Caco-2 (cell line): ENCODE data around the gene KCNT2. TPM values are rescaled to one million over a fixed set of nuclear protein-coding genes. Genes with fewer than 3 reads are reported as not detected.

Experiments
- BruUV-seq: library from RNA; stranded (reverse); fragments of 400-500 nt; replicated peaks from 2 replicates; lab custom pipeline; 2021; lab: Mats Ljungman, UMichigan
- CTCF ChIA-PET: fragments of 300-600 bp; sonication (Branson Sonifier 250); formaldehyde crosslinking; loops from one replicate; lab custom pipeline; 2022; ENCODE audit warnings: antibody characterized with exemption; lab: Charles Lee
- POLR2A ChIA-PET: fragments of 300-600 bp; sonication (Branson Sonifier 250); formaldehyde crosslinking; loops from one replicate; lab custom pipeline; 2022; ENCODE audit warnings: antibody characterized with exemption; lab: Charles Lee
- DNase-seq, 2 experiments: peaks; one replicate each; pipeline versions ENCODE4 v3.0.0 to v3.0.0-alpha.2; 2020 to 2022
- H3K27me3 ChIP-seq: replicated peaks from 2 replicates; pipeline ENCODE4 v1.6.0; 2011; ENCODE audit warnings: low read length; ENCODE audit not compliant: control insufficient read depth, insufficient read depth
- H3K36me3 ChIP-seq: 2 replicates; pipeline ENCODE4 v1.5.1; 2011; ENCODE audit warnings: low read length; ENCODE audit not compliant: control insufficient read depth, insufficient read depth
- H3K4me1 ChIP-seq: fragments of 250-450 bp; sonication (Bioruptor Pico); 2 replicates; pipeline ENCODE4 v1.5.1; 2020; ENCODE audit warnings: mild to moderate bottlenecking
- H3K4me3 ChIP-seq: 2 replicates; pipeline ENCODE4 v1.5.1; 2011; ENCODE audit warnings: low read depth, mild to moderate bottlenecking, control low read depth, low read length
- H3K9me3 ChIP-seq: fragments of 250-450 bp; sonication (Bioruptor Pico); 2 replicates; pipeline ENCODE4 v1.5.1; 2020; ENCODE audit warnings: mild to moderate bottlenecking, moderate library complexity
- H3K27ac Mint-ChIP-seq: one replicate; pipeline ENCODE4 v1.8.0; 2022; ENCODE audit warnings: mixed read lengths; ENCODE audit not compliant: unreplicated experiment
- H3K27me3 Mint-ChIP-seq: one replicate; pipeline ENCODE4 v1.8.0; 2022; ENCODE audit warnings: mixed read lengths; ENCODE audit not compliant: insufficient read depth, unreplicated experiment
- H3K36me3 Mint-ChIP-seq: one replicate; pipeline ENCODE4 v1.8.0; 2022; ENCODE audit warnings: mild to moderate bottlenecking, mixed read lengths; ENCODE audit not compliant: insufficient read depth, unreplicated experiment
- H3K4me1 Mint-ChIP-seq: one replicate; pipeline ENCODE4 v1.8.0; 2022; ENCODE audit warnings: low read depth, mixed read lengths; ENCODE audit not compliant: unreplicated experiment
- H3K4me3 Mint-ChIP-seq: one replicate; pipeline ENCODE4 v1.8.0; 2022; ENCODE audit warnings: mild to moderate bottlenecking, moderate library complexity, mixed read lengths; ENCODE audit not compliant: unreplicated experiment
- H3K9me3 Mint-ChIP-seq: one replicate; pipeline ENCODE4 v1.8.0; 2022; ENCODE audit warnings: mixed read lengths; ENCODE audit not compliant: unreplicated experiment
- CTCF ChIP-seq, 2 experiments: fragments of 200-600 bp in 1 of 2; IDR thresholded peaks; 1 replicate in 1 of 2; 2 replicates in 1 of 2; pipeline versions ENCODE4 v1.5.1 to v1.8.0; 2011 to 2022; ENCODE audit warnings: antibody characterized with exemption in 1 of 2, control low read depth in 1 of 2, inconsistent platforms in 1 of 2, low read depth in 1 of 2, low read length in 1 of 2, mild to moderate bottlenecking in 1 of 2, moderate library complexity in 1 of 2; ENCODE audit not compliant: insufficient read depth in 1 of 2, severe bottlenecking in 1 of 2, unreplicated experiment in 1 of 2
- intact Hi-C: fragments of 100-400 bp; cut with micrococcal nuclease; formaldehyde crosslinking; loops from one replicate; pipeline ENCODE4 v1.10.0; 2022; ENCODE audit not compliant: unreplicated experiment
- total RNA-seq: library from RNA; stranded (reverse); gene quantifications from 2 replicates; pipeline ENCODE4 v1.2.3, GENCODE V29; 2022

KCNT2 gene
- total RNA-seq, 1 experiment from 2014 or later, result not detected

DNA sequence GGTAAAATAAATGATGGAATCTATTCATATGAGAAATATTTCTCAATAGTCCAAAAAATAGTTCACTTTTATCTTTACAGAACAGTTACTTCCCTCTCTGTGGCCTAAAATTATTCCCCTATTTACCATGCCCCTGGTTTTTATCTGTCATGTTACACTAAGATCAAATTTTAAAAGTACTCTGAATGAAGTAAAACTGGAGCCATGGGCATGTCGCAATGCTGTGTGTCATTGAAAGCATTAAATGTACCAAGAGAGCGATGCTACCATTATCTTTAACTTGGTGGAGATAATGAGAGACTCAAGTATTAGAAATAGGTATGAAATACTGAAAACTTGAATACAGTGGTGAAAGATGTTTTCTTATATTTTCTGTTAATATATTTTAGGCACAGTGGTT is 146.2 kb downstream of the KCNT2 start:
- Mint-ChIP-seq H3K4me3 (no peak overlapping the region), H3K4me1 (no peaks in the 10 kb centered on the region), H3K27me3 (no peaks in the 10 kb centered on the region), H3K36me3 (no peaks in the 10 kb centered on the region), H3K9me3 (no peaks in the 10 kb centered on the region), H3K27ac (no peak overlapping the region)
- no peaks in the 10 kb centered on the region for H3K4me1 ChIP-seq
- no peaks in the 10 kb centered on the region for H3K36me3 ChIP-seq
- no TSS peak for BruUV-seq
- POLR2A ChIA-PET, result no interaction called here
- no peaks in the 10 kb centered on the region for H3K27me3 ChIP-seq
- DNase-seq, result no peak
- TF ChIP-seq CTCF (IDR thresholded peaks at IDR 0.05; ENCODE audit: insufficient read depth in 1 of 2, low read depth in 1 of 2, low read length in 1 of 2, severe bottlenecking in 1 of 2, unreplicated experiment in 1 of 2), result no peak
- intact Hi-C loops, result no loop called here
- H3K4me3 ChIP-seq, result no peak overlapping the region
- CTCF ChIA-PET, result no interaction called here
- H3K9me3 ChIP-seq, result no peaks in the 10 kb centered on the region

DNA sequence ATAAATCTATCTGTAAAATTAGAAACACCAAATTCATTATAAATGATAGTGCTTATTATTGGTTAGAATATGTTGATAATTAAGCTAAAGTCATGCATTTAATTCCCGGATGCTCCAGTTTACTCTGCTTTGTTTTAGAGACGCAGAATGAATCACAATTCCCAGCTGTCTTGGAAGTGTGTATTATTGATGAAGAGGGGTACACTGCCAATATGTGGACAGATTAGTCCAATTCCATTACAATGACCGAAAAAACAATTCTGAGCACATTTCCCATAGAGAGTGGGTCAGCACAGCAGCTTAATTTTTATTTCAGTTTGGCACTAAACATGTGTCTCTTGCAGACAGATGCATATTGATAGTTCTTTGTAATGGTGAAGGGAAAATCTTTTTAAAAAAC is 146.7 kb downstream of the KCNT2 start:
- no TSS peak for BruUV-seq
- Histone ChIP-seq H3K4me3 (no peak overlapping the region), H3K36me3 (no peaks in the 10 kb centered on the region), H3K9me3 (no peaks in the 10 kb centered on the region), H3K4me1 (no peaks in the 10 kb centered on the region), H3K27me3 (no peaks in the 10 kb centered on the region)
- no peak for DNase-seq
- H3K4me1 Mint-ChIP-seq, result no peaks in the 10 kb centered on the region
- no peaks in the 10 kb centered on the region for H3K36me3 Mint-ChIP-seq
- intact Hi-C loops, result no loop called here
- ChIA-PET POLR2A (no interaction called here), CTCF (no interaction called here)
- no peaks in the 10 kb centered on the region for H3K9me3 Mint-ChIP-seq
- no peaks in the 10 kb centered on the region for H3K27me3 Mint-ChIP-seq
- no peak overlapping the region for H3K27ac Mint-ChIP-seq
- H3K4me3 Mint-ChIP-seq, result no peak overlapping the region
- no peak for TF ChIP-seq CTCF (IDR thresholded peaks at IDR 0.05; ENCODE audit: insufficient read depth in 1 of 2, low read depth in 1 of 2, low read length in 1 of 2, severe bottlenecking in 1 of 2, unreplicated experiment in 1 of 2)

DNA sequence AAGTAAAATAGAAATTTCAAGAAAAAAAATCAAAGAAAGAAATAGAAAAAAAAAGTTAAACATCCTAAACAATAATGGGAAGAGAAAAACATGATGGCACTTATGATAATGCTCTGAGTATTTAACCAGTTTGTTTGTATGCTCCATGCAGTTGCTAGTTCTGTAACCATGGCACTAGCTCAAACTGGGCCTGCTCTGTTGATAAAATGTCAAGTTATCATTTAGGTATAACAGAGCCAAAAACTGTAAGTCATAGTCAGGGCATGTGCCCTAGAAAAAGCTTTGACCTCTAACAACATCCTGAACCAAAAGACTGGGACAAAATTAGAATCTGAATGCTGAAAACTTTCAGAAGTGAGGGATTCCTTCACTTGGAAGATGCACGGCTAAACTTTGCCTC is 148.9 kb downstream of the KCNT2 start:
- no TSS peak for BruUV-seq
- Histone ChIP-seq H3K9me3 (no peaks in the 10 kb centered on the region), H3K27me3 (no peaks in the 10 kb centered on the region), H3K36me3 (no peaks in the 10 kb centered on the region), H3K4me1 (no peaks in the 10 kb centered on the region), H3K4me3 (no peak overlapping the region)
- Mint-ChIP-seq H3K36me3 (no peaks in the 10 kb centered on the region), H3K27me3 (peaks cover 3% of the 10 kb centered on the region), H3K9me3 (no peaks in the 10 kb centered on the region), H3K27ac (no peak overlapping the region), H3K4me1 (no peaks in the 10 kb centered on the region), H3K4me3 (no peak overlapping the region)
- TF ChIP-seq CTCF (IDR thresholded peaks at IDR 0.05; ENCODE audit: insufficient read depth in 1 of 2, low read depth in 1 of 2, low read length in 1 of 2, severe bottlenecking in 1 of 2, unreplicated experiment in 1 of 2), result no peak
- no peak for DNase-seq
- intact Hi-C loops, result no loop called here
- POLR2A ChIA-PET, result no interaction called here
- CTCF ChIA-PET, result no interaction called here
